GM13977 (cell line): ENCODE results near the gene RINT1.

Experiments
- DNase-seq: peaks from one replicate; pipeline ENCODE4 v3.0.0; 2012; ENCODE audit warnings: low spot score
- in situ Hi-C: fragments of 300-500 bp; cut with MboI; formaldehyde crosslinking; loops from one replicate; pipeline ENCODE4 v1.12.0; 2022; ENCODE audit warnings: low sequenced_read_pairs, low pct_unique_long_range_greater_than_20kb, mixed read lengths, inconsistent platforms; ENCODE audit not compliant: unreplicated experiment
- TF ChIP-seq, protein P1 (sequence below): IDR thresholded peaks from 2 replicates; pipeline ENCODE4 v1.5.1; 2012; ENCODE audit warnings: mild to moderate bottlenecking, control low read depth; ENCODE audit not compliant: insufficient read depth; ENCODE audit errors: extremely low read depth, missing control alignments

Gene RINT1

GRCh38 chr7:105538339-105538738 lies 6.3 kb downstream of the RINT1 start:
- no peak for DNase-seq
- in situ Hi-C loops, result no loop called here
- TF ChIP-seq, protein P1, sequence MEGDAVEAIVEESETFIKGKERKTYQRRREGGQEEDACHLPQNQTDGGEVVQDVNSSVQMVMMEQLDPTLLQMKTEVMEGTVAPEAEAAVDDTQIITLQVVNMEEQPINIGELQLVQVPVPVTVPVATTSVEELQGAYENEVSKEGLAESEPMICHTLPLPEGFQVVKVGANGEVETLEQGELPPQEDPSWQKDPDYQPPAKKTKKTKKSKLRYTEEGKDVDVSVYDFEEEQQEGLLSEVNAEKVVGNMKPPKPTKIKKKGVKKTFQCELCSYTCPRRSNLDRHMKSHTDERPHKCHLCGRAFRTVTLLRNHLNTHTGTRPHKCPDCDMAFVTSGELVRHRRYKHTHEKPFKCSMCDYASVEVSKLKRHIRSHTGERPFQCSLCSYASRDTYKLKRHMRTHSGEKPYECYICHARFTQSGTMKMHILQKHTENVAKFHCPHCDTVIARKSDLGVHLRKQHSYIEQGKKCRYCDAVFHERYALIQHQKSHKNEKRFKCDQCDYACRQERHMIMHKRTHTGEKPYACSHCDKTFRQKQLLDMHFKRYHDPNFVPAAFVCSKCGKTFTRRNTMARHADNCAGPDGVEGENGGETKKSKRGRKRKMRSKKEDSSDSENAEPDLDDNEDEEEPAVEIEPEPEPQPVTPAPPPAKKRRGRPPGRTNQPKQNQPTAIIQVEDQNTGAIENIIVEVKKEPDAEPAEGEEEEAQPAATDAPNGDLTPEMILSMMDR, result no peak

DNA sequence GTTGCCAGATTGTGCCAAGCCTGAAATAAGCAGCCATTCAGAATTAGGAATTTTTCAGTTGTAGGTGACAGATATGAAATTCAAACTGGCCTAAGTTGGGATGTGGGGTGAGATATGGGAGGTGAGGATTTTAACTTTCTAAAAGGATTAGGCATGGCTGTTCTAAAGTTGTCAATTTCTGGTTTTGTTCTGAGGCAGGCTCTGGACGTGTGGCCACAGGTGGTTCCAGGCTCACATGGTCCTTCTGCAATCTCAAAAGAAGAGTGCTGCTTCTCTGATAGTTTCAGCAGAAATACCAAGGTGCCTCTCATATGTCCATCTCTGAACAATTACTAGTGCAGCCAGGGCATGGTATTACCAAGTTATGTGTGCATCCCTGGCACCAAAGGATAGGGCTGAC lies 27.9 kb downstream of the RINT1 start:
- in situ Hi-C loops, result no loop called here
- DNase-seq, result no peak
- TF ChIP-seq, protein P1, result no peak

- DNase-seq, result no peak
- in situ Hi-C loops, result no loop called here
These were observed 33.2 kb downstream of the RINT1 start for GRCh38 chr7:105565190-105565589.

DNA sequence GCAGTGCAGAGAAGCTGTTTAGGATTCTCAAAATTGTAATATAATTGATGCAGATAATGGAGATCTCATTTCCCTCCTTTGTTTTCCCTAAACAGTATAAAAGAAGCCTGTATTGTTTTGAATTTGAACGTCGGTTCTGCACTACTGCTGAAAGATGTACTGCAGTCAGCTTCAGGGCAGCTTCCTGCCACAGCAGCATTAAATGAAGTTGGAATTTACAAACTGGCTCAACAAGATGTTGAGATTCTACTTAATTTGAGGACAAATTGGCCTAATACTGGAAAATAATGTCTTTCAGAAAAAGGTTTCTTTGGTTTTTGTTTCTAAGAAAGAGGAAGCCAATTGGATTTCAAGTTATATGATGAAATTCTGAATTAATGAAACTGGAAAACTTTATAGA lies 35.0 kb downstream of the RINT1 start:
- no peak for DNase-seq
- TF ChIP-seq, protein P1, result no peak
- in situ Hi-C loops, result no loop called here

More at GRCh38 chr7:105565190-105565589, 33.2 kb downstream of the RINT1 start:
- TF ChIP-seq, protein P1, result no peak

GRCh38 chr7:105567821-105568220 lies 35.8 kb downstream of the RINT1 start:
- DNase-seq, result no peak
- in situ Hi-C loops, result no loop called here
- TF ChIP-seq, protein P1, result no peak

GRCh38 chr7:105571891-105572290 lies 39.9 kb downstream of the RINT1 start:
- TF ChIP-seq, protein P1, result no peak
- in situ Hi-C loops, result no loop called here
- no peak for DNase-seq

- in situ Hi-C loops, result no loop called here
- no peak for DNase-seq
- TF ChIP-seq, protein P1, result no peak
These were observed 45.2 kb downstream of the RINT1 start for GRCh38 chr7:105577251-105577650.
